ENCODE measurements around the gene MAP3K1.

Gene MAP3K1

DNA sequence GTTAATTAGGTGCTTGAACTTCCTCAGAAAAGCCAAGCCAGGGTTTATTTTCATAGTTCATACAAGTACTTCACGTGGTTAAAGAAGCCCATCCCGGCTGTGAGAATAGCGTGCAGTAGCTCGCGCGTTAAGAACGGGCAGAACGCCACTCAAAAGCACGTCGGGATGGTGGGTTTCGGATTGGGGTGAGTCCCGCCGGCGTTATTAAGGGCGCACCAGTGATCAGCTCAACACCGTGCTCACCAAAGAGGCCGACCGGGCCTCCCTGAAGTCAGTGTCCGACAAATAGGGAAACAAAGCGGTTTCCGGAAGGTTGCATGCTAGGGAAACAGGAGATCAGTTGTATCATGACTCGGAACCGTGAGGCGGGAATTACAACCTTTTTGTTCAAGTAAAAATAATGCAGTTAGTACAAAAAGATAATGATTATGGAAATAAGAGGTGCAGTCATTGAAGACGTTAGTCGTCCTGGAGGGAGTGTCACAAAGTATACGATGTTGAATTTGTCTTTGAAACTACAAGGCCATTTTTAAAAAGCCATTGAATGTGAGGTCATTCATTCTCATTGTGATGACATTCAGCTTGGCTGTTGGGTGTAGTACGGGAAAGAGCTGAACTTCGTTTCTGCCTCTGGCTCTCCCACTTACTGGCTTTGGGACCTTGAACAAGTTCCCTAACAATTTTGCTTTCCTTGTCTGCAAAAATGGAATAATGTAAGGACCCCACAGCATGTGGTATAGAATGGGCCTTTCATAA, 95.0 kb downstream of the MAP3K1 start:
- DNase-seq: no peak

DNA sequence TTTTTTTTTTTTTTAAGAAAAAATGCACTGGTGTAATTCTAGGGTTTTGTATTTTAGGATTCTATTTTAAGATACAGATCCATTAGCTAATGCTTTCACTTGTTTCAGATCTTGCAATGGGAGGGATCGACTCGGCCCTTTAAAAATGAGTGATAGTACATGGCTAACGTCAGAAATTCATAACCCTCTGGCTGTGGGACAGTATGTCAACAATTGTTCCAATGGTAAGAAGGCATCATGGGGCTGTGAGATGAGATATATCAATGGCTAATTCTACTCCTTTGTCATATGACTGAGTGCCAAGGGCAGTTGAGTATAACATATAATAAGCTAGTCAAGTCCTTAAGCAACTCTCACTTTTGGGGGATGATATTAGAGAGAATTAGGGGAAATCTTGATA, 98.4 kb downstream of the MAP3K1 start:
- no peak for DNase-seq

DNA sequence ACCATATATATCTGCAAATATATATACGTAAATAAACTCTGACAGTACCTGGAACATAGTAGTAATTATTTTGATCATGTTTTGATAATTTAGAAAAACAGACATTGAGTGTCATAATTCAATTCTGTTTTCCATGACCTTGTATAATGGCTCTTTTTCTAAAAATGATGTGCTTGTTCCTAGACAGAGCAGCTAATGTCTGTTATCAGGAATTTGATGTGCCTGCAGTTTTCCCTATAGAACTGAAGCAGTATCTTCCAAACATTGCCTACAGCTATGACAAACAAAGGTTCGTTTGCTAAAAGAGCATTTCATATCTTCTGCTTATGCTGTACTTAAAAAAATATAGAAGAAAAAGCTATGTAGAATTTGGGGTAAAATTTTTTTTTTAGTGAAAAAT, 99.3 kb downstream of the MAP3K1 start:
- DNase-seq: no peak

DNA sequence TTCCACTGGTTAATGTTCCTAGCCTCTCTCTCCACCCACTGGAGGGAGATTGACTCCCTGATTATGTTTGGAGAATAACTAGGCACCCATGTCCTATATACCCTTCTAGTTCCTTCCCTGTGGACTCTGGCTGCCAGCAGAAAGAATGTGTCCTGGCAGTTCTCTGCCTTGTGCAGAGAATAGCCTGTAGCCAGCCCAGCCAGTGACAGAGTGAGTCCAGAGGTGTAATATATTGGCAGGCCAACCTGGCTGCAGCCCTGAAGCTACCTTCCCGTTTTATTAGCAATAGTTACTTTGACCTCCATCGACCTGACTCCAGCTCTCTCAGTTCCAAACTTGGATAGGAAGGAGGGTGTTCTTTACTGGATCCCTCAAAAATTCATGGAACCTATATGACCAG, 102.2 kb downstream of the MAP3K1 start:
- DNase-seq: no peak

DNA sequence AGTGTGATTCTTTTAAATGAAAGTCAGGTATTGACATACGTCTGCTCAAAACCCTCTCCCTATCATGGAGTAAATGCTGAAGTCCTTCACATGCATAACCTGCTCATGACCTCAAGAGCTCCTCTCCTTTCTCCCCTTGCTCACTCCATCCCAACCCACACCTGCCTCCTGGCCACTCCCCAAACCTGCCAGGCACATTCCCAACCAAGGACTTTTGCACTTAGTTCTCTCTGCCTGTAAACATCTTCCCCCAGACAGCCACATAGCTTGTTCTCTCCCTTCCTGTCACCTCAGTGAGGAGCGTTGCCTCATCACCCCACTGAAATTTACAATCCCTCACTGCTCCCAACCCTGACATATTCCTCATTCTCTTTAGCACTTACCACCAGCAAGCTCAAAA, 102.7 kb downstream of the MAP3K1 start:
- DNase-seq: no peak

DNA sequence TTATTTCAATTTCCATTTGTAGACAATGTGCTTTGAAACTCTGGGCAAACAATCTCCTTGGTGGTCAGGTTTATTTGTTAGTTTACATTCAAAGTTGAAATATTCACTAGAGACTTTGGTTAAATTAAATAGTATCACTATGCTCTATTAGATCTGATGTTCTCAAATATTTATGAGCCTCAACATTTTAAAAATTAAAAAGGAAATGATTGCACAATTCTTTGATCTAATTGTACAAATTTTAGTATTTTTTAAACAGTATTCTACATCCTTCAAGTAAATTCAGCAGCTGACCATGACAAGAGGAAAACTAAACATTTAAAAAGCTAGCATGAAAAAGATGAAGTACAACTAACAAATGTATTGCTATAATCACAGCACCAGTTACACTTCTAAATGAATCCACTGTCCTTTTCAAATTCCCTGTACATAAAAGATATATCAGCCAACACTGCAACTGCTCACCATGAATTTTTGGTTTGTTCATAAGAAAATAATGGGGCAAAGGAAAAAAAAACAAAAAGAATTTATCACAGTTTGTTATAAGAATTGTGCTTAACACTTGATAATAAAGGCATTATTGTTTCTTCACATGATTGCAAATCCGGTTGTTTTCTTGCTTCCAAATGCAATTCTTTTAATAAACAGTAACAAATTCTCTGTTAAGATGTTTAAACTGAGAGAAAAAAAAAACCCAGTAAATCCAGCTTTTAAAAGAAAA, 104.8 kb downstream of the MAP3K1 start:
- no peak for DNase-seq

DNA sequence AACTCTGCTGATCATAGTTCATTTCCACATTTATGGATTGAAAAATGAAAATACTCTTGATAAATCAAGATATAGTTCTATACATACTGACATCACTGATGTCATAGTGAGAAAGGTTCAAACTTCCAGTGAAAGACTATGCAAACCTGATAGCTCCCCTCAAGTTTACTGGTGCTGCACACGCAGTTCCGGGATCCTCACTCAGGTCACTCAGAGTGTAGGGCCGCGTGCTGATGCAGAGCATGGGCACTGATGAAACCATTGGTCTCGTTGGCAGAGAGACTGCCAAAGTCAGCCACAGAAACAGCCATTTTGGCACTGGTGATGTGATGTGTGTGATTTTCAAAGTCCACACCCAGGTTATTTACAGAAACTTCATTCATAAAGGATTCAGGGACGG, 107.6 kb downstream of the MAP3K1 start:
- DNase-seq: no peak

DNA sequence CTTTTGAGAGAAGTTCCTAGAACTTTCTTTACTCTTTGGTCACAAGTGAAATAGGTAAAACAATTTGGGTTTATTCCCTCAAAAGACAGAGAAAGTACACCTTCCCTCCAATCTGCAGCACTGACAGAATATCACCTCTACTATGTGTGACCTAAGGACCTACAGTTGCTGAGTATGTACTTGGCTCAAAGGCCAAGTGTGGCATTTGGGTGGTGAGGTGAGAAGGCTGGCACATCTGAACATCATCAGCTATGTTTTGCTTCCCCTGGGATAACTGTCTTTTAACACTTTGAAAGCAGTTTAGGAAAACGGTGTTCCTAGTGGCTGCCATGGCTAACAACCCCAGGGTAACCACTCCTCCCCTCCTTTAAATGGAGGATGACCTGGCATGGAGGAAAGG, 119.0 kb downstream of the MAP3K1 start:
- DNase-seq: no peak

DNA sequence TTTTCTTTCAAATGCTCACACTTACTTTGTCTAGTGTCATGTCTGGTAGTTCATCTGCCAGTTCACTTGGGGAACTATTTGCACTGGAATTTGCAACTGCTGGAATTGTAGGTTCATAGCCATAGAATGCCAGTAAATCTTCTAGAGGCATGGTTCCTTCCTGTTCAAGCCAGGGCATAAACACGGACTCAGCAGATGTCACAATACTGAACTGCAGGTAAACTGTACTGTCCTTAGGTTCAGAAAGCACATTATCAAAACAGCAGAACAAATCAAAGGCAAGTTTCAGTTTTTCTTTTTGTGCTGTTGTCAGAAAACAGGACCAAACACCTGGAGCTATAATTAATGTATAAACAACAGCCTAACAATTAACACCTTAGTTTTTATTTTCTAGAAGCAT, 123.5 kb downstream of the MAP3K1 start:
- DNase-seq: no peak

DNA sequence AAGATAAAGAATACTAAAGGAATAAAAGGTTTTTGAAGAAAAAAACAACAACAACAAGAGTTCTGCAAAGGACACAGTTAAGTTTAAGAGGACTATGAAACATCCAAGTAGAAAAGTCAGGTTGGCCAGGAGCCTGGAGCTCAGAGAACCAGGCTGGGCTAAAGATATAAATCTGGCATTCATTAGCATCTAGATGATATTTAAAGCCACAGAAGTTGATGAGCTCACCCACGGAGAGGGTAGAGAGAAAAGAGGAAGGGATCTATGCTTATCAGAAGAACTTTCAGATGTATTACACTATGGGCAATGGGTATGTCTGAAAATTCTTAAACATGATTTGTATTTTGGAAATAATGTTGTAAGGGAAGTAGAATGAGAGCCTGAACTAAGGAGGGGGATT, 126.6 kb downstream of the MAP3K1 start:
- DNase-seq: no peak

All from SW 1271 (cell line).